GDM1 (cell line): ENCODE data around the gene KLHL22.
"Not testable (repeated sequence)": the region's sequence is repeated elsewhere in the genome, so short reads cannot be mapped to it uniquely, and the experiment has no call there.

Source experiments
- DNase-seq: peaks from one replicate; lab custom pipeline; 2025; lab: John Stamatoyannopoulos, UW

Gene KLHL22

GRCh38 chr22:20469110-20469868 is 26.3 kb downstream of the KLHL22 start:
- no peak for DNase-seq

- no peak for DNase-seq
These were observed 28.8 kb downstream of the KLHL22 start for GRCh38 chr22:20466659-20467379.

GRCh38 chr22:20465759-20466077 is 29.9 kb downstream of the KLHL22 start:
- no peak for DNase-seq

GRCh38 chr22:20464912-20465758 is 30.5 kb downstream of the KLHL22 start:
- DNase-seq: no peak

GRCh38 chr22:20464096-20464614 is 31.4 kb downstream of the KLHL22 start:
- no peak for DNase-seq

GRCh38 chr22:20463324-20464095 is 32.1 kb downstream of the KLHL22 start:
- DNase-seq: peak; percentile 62

GRCh38 chr22:20459862-20460261 is 35.7 kb downstream of the KLHL22 start:
- DNase-seq: no peak

GRCh38 chr22:20459152-20459542 is 36.4 kb downstream of the KLHL22 start:
- DNase-seq: no peak

- DNase-seq: no peak
These were observed 37.0 kb downstream of the KLHL22 start for GRCh38 chr22:20458530-20459151.

GRCh38 chr22:20457506-20458240 is 37.9 kb downstream of the KLHL22 start:
- DNase-seq: no peak

GRCh38 chr22:20456722-20457076 is 38.9 kb downstream of the KLHL22 start:
- DNase-seq: no peak

GRCh38 chr22:20456064-20456721 is 39.4 kb downstream of the KLHL22 start:
- peak; percentile 71 for DNase-seq

GRCh38 chr22:20455709-20456063 is 39.9 kb downstream of the KLHL22 start:
- no peak for DNase-seq

GRCh38 chr22:20453222-20453621 is 42.4 kb downstream of the KLHL22 start:
- DNase-seq: no peak

GRCh38 chr22:20451920-20452319 is 43.7 kb downstream of the KLHL22 start:
- DNase-seq: no peak

- not testable (repeated sequence) for DNase-seq
These were observed 44.3 kb downstream of the KLHL22 start for GRCh38 chr22:20451129-20451778.

- no peak for DNase-seq
These were observed 45.1 kb downstream of the KLHL22 start for GRCh38 chr22:20450551-20450906.

GRCh38 chr22:20449819-20450550 is 45.6 kb downstream of the KLHL22 start:
- DNase-seq: no peak

GRCh38 chr22:20448630-20449029 is 47.0 kb downstream of the KLHL22 start:
- DNase-seq: no peak
